GM18502 (cell line): Measurements from ENCODE around the gene ZYX.
A peak's percentile ranks its signal among the peaks of the same experiment; 100 is the strongest.

Experiments used
- ATAC-seq: cut with Tn5 transposase; IDR thresholded peaks from one replicate; pipeline ENCODE4 v1.9.1; 2021; ENCODE audit warnings: mild to moderate bottlenecking; ENCODE audit not compliant: unreplicated experiment, poor library complexity

ZYX gene

DNA sequence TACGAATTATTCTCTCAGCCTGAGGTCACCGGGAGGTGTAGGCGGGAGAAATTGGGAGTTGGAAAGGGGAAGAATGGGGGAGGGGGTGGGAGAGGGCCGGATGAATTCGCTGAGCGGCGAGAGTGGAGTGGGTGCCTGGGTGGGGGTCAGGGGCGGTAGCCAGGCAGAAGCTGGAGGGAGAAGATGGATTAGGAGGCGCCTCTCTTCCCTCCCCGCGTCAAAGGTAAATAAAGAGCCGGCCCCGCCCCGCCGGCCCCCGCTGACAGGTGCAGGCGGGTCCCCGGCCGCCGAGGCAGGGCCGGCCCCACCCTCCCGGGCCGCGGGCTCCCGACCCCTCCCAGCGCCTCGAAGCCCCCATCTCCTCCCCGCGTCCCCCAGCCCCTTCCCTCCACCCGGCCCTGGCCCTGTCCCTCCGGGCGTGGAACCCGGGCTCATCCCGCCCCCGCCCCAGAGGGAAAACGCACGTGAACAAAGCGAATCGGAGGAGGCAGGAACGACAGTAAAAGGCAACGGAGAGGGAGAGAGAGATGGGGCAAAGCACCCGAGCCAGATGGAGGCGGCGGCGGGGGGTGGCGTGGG lies 19.5 kb upstream of the ZYX start:
- no peak for ATAC-seq

DNA sequence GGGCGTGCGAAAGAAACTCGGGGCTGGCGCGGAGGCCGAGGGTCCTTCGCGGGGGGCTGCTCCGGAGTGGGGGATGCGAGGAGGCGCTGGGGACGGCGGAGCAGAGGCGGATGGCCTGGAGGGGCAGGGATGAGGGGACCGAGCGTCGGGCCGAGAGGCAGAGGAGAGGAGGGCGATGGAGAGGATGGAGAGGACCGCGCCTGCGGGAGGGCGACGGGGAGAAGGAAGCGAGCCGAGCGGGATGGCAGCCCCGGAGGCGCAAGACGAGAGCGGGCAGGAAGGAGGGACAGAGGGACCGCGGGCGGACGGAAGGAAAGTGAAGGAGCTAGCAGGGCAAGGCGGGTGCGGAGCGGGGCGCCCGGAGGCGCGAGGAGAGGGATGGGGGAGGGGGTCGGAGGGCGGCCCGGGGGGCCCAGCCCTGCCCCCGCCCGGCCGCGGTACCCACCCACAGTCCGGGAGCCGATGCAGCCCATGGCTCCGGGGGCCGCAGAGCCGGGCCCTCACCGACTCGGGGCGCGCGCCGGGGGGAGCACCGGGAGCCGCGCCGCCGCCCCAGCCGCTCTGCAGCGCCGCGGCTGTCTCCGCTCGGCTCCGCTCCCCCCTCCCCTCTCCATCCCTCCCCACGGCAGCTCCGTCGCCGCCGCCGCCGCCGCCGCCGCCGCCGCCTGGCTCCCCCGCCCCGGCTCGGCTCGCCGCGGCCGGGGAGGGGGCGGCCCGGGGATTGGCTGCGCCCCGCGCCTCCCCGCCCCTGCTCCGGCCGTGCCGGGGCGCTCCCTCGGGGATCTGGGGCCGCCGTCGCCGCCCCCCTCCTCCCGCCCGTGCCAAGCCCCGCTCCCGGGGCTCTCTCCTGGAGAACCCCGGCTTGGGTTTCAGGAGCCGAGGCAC lies 18.8 kb upstream of the ZYX start, which contains the start of gene FAM131B:
Gene FAM131B (minus strand): TSS at position 583 of the 885 bp plus-strand sequence. CDS start 110 bp downstream, at position 473.
- ATAC-seq, result no peak

DNA sequence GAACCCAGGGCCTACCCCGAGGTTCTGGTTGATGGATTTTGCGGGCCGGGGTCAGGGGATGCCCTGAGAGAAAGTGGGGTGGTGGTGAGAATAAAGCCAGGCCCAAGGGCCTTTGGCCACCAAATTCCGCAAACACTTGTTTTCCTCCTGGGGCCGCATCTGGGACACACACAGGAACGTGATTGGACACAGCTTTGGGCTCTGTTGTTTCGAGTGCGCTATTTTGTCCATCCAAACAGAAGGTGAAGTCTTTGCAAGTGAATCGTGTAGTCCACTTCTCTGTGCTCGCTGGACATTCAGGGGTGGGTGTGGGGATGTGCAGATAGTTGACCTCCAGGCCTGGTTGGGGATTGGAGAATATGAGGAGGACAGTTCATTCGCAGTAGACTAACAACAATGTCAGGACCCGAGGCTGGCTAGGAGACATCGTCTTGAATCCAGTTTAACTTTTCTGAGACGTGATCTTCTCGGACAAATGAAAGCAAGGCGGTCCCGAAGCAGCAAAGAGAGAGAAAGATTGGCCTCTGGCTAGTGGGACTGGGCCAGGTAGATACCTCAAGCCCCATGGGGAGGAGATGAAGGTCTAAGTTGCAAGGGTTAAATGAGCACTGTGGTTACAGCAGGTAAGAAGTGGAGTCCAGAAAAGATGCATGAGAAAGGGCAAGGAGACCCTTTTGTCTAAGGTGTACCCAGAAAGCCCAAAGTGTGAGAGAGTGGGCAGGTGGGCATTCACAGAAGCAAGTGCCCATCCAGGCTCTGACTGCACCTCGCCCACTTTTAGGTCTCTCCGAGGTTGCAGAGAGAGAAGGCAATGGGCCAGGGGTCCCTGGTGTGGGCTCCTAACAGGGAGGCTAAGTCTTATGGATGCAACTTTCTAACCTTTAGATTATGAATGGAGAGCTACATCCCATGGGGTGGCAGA lies 17.9 kb upstream of the ZYX start:
- ATAC-seq, result no peak

DNA sequence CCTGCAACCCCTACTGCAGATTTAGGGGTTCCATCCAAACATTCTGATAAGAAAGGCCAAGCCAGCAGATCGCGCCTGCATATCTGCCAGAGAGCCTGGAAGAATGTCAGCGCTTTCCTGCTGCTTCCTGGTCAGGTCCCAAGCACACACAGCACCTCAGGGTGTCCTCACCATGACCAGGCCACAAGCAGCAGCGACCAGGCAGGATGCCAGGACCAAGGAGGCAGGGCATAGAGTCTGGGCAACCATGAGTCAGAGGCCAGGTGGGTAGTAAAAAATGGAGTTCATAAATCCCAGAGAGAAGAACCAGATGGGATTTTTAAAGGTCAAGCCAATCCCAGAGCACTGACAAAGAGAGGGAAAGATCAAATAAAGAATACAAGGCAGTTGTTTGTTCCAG lies 13.2 kb upstream of the ZYX start:
- ATAC-seq, result no peak

DNA sequence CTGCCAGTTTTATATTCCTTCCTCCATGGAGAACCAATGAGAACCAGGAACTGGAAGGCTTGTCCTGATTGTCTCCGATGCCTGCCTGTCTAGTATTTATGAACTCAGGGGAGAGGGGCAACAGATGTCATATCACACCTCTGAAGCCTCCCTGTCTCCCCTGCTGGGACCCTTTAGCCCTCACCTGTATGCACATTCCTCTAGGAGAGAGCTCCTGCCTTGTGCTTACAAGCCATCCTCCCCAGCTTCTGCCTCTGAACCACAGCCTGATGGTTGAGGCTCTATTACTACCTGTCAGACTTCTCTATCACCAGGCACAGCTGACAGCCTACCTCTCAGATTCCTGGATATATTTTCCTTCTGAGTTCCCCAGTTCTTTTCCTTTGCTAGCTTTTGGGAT lies 12.8 kb upstream of the ZYX start:
- no peak for ATAC-seq

DNA sequence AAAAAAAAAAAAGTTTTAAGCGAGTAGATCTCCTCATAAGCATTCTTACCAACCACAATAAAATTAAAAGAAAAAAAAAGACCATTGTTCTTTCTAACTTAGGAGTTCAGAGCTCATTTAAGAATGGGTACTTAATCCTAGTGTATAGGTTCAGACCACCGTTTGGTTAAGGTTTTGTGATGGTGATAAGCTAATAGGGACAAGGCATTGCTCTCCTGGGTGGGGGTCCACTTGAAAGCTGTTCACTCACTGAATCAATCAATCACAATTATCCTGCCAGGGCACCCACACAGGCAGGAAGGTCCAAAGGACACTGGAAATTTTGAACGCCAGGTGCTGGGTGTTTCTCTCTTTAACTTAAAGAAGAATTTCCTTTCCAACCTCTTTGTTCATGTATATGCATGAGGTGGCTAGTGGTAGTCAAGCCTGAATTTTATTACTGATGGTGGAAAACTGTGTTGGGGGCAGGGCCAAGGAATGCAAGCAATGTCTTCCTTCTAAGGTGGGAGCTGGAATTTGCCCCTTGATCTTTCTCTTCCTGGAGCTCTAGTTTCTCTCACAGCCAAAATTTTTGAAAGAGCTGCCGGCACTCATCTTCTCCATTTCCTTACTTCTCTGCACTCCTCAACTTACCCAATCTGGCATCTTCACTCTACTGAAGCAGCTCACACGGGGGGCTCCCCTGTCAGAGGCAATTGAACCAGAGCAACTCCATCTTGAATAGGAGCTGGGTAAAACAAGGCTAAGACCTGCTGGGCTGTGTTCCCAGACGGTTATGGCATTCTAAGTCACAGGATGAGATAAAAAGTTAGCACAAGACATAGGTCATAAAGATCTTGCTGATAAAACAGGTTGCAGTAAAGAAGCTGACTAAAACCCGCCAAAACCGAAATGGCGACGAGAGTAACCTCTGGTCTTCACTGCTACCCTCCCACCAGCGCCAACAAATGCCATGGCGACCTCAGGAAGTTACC lies 11.2 kb upstream of the ZYX start:
- no peak for ATAC-seq

DNA sequence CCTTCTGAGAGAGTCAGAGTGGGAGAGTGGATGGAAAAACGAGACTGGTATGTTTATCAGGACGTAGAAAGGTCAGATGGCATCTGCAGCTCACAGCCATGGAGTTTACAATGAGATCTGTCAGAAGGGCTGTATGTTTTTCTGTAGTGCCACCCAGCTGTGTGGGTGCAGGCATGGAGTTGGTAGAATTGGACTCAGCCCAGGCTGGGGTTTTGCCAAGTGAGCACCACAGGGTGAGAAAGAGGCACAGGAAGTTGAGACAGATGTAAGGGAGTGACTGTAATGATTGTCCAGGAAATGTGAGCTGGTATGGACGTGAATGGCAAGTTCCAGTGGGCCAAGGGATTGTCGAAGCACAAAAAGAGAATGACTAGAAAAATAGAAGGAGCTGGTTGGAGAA lies 9.1 kb upstream of the ZYX start:
- no peak for ATAC-seq

DNA sequence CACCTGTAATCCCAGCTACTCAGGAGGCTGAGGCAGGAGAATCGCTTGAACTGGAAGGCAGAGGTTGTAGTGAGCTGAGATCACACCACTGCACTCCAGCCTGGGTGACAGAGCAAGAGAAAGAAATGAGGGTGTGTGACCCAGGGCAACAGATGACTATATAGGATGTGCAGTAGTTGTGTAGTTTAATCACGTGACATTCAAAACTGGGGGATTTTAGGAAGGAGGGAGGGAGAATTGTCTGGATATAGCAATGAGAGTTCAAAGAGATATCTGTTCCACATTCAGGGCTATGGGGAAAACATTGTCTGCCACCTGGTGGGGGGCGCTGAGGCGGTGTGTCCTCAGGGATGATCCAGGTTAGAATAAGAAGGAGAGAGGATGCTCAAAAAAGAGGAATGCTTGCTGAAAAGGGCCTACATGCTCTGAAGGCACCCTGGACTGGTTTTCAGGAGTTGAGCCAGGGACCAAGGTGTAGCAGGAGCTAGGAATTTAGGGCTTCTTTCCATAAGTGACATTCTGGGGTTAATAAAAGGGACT lies 7.8 kb upstream of the ZYX start:
- ATAC-seq, result no peak

DNA sequence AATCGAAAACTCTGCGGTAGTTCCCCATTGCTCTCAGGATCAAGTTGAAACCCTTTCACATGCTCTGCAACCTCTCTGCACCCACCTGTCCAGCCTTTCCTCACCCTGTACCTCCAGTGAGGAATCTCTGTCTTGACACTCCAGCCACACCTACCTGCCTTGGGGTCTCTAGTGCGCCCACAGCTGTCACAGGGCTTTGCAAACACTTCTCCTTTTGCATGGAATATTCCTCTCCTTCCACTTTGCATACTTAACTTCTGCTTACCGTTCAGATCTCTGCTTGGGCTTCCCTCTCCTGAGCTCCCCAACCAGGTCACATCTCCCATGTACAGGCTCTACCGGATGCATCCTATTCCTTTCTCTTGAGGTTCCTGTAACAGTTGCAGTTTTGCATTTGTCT lies 6.6 kb upstream of the ZYX start:
- ATAC-seq, result no peak

DNA sequence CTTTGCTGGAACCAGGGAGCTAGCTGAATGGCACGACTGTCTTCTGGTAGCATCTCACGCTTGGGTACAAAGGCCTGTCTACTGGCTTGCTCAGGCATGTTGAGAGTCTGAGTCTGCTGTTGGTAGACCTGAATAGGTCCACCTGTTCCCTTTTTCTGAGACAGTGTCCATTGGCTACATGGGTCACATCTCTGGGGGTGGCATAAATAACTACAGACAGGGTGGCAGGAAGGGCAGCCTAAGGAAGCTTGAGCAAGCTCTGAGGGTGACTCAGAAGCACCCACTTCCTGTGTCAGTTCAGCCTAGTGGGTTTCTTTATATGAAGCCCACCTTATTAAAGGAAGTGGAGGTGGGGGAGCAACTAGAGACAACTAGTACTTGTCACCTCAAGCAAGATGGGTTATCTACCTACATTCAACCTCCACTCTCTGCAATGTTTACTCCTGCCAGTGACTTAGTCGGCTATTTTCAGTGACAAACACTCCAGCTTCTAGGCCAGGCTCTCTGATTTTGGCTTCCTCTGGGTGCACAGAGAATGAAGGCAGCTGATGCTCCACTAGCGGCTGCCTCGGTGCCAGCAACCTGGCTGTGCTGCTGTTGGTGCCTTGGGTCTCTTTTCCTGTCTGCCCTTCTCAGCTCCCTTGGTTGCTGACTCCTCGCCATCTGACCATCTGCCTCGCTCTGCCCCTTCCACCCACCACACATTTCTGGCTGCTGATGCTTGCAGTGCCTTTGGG lies 5.7 kb upstream of the ZYX start:
- ATAC-seq, result no peak

DNA sequence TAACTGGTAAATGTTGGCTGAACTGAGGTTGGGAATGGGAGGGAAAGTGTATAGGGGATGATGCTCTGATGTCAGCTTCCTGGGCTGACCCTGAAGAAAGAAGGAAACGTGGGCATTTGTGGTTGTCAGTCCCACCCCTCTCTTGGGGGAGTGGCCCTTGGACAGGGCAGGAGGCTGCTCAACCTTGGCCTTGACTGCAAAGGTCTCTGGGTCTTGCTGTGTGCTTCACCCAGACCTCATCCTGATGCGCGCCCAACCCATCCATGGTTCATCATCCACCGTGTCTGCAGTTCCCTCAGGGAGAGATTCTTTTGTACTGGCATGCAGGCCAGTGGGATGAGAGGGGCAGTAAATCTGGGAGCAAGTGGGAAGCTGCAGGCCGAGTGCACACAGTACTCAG lies 4.7 kb upstream of the ZYX start:
- no peak for ATAC-seq

DNA sequence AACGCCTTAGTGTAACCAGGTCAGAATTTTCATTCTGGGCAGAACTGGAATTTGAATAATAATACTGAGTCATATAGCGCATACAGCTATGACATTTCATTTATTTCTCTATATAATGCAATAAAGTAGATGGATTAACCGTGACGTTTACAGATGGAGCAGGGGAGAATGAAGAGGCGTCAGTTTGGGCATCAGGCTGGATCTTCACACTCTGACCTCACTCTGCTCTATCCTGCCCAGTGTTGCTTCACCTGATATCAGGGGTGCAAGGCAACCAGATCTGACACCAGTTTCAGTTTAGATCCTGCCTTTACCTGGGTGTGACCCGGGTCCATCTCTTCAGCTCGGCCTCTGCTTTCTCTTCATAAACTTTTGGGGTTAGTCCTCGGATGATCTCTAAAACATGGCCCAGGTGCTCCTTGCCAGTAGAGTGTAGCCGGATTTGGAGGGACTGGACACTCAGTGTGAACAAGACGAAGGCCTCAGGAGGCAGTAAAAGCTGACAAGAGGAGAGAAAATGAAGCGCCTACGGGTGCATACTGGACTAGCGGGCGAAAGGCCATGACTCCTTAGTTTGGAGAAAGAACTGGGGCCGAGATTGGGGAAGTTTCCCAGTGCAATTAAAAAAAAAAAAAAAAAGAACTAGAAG lies 1.4 kb upstream of the ZYX start:
- peak; percentile 4 for ATAC-seq

DNA sequence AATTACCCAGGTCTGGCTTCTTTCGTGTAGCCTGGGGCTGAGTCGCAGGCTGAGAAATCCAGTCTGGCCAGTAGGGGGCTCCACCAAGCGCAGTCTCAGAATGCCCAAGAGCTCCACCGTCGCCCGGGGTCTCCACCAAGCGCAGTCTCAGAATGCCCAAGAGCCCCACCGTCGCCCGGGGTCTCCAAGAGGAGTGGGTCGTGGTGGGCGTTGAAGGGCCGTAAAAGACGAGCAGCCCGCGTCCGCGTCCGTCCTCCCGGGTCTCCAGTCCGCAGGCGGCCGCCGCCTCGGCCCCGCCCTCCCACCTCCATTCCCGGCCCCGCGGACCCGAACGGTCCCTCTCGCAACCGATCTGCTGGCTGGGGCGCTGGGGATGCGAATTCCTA lies 892 bp upstream of the ZYX start:
- peak; percentile 65 for ATAC-seq

DNA sequence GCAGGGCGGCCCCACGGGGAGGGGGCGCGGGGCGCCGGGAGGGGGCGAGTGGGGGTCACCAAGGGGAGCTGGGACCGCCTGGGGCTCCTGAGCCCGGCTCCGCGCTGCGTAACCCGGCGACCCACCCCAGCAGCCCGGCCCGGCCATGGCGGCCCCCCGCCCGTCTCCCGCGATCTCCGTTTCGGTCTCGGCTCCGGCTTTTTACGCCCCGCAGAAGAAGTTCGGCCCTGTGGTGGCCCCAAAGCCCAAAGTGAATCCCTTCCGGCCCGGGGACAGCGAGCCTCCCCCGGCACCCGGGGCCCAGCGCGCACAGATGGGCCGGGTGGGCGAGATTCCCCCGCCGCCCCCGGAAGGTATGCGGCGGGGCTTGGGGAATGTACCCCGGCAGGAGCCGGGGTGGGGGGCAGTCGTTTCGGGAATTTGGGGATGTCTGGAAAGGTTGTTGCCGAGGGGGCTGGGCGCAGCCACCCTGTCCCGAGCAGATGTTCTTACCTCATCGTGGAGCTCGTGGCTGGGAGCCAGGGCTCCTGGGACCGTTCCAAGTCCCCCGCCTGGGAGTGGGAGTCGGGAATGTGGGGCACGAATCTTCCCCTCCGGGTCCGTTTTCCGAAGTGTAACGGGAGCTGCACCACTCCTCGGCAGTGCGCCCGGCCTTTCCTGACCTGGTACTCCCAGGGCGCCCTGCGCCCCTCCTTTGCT lies 431 bp downstream of the ZYX start:
- ATAC-seq, result peak; percentile 23

DNA sequence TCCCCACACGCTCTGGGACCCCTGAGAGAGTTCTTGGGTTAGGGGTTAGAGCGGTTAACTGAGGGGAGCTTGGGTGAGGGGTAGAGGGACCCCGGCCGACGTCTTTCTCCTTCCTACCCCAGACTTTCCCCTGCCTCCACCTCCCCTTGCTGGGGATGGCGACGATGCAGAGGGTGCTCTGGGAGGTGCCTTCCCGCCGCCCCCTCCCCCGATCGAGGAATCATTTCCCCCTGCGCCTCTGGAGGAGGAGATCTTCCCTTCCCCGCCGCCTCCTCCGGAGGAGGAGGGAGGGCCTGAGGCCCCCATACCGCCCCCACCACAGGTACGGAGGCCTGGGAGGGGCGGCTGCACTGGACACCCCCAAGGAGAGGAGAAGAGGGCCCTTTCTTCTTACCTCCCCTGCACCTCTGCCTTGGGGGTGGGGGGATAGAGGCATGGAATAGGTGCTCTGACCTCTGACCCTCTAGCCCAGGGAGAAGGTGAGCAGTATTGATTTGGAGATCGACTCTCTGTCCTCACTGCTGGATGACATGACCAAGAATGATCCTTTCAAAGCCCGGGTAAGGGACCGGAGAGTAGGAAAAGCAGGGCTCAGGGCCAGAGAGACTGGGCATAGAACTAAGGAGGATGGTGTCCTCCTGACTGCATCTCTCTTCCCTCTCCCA lies 1.1 kb downstream of the ZYX start:
- no peak for ATAC-seq

DNA sequence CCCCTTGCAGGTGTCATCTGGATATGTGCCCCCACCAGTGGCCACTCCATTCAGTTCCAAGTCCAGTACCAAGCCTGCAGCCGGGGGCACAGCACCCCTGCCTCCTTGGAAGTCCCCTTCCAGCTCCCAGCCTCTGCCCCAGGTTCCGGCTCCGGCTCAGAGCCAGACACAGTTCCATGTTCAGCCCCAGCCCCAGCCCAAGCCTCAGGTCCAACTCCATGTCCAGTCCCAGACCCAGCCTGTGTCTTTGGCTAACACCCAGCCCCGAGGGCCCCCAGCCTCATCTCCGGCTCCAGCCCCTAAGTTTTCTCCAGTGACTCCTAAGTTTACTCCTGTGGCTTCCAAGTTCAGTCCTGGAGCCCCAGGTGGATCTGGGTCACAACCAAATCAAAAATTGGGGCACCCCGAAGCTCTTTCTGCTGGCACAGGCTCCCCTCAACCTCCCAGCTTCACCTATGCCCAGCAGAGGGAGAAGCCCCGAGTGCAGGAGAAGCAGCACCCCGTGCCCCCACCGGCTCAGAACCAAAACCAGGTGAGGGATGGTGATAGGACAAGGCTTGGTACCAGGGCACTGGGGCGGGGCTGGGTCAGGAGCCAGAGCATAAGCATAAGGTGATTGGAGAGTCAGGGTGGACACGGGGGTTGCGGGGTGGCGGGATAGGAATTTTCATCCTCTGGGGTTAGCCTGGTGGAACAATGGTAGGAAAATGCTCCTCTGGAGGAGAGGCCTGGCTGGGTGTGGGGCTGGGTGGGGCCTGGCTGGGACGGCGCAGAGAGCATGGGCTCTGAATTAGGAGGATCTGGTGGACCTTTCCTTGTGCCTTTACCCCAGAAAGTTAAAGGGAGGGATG lies 1.9 kb downstream of the ZYX start:
- ATAC-seq, result no peak

DNA sequence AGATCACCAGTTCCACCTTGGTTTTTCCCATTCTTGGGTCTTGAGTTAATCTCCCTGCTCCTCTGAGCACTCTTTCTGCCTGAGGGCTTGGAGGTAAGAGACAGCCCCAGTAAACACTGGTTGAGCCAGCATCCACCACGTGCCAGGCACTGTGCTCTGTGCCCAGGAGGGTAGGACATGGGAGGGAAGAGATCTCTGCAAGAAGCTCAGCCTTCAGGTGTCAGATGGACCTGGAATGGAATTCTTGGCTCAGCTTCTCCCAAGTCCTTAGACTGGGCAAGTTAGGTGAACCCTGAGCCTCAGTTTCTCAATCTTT lies 2.5 kb downstream of the ZYX start:
- no peak for ATAC-seq
